ENCODE results near the gene SNAPC4.
"Not testable (repeated sequence)": the region's sequence is repeated elsewhere in the genome, so short reads cannot be mapped to it uniquely, and the experiment has no call there.

SNAPC4 gene

GRCh38 chr9:136405904-136406303 is 5.9 kb upstream of the SNAPC4 start:
- not testable (repeated sequence) for DNase-seq

- no peak for DNase-seq
These were observed 5.5 kb upstream of the SNAPC4 start for GRCh38 chr9:136405481-136405880.

GRCh38 chr9:136404801-136405136 is 4.8 kb upstream of the SNAPC4 start:
- DNase-seq = no peak

GRCh38 chr9:136403915-136404800 is 4.2 kb upstream of the SNAPC4 start:
- no peak for DNase-seq

GRCh38 chr9:136403538-136403914 is 3.6 kb upstream of the SNAPC4 start:
- DNase-seq = no peak

GRCh38 chr9:136402067-136402466 is 2.1 kb upstream of the SNAPC4 start:
- DNase-seq = no peak

GRCh38 chr9:136401173-136401922 is 1.4 kb upstream of the SNAPC4 start:
- no peak for DNase-seq

GRCh38 chr9:136399176-136400037 is 563 bp downstream of the SNAPC4 start:
- DNase-seq = no peak

- DNase-seq = no peak
These were observed 1.7 kb downstream of the SNAPC4 start for GRCh38 chr9:136398286-136398685.

GRCh38 chr9:136397643-136398042 is 2.3 kb downstream of the SNAPC4 start:
- DNase-seq = no peak

- DNase-seq = no peak
These were observed 3.8 kb downstream of the SNAPC4 start for GRCh38 chr9:136396219-136396515.

- no peak for DNase-seq
These were observed 4.4 kb downstream of the SNAPC4 start for GRCh38 chr9:136395345-136396218.

- no peak for DNase-seq
These were observed 5.0 kb downstream of the SNAPC4 start for GRCh38 chr9:136395020-136395340.

- no peak for DNase-seq
These were observed 5.5 kb downstream of the SNAPC4 start for GRCh38 chr9:136394312-136395019.

GRCh38 chr9:136393531-136393930 is 6.4 kb downstream of the SNAPC4 start:
- no peak for DNase-seq

GRCh38 chr9:136392538-136393449 is 7.2 kb downstream of the SNAPC4 start:
- no peak for DNase-seq

GRCh38 chr9:136391737-136392537 is 8.0 kb downstream of the SNAPC4 start:
- DNase-seq = no peak

- DNase-seq = no peak
These were observed 10.6 kb downstream of the SNAPC4 start for GRCh38 chr9:136389396-136389795.

- no peak for DNase-seq
These were observed 12.8 kb downstream of the SNAPC4 start for GRCh38 chr9:136387217-136387616.

- no peak for DNase-seq
These were observed 14.0 kb downstream of the SNAPC4 start for GRCh38 chr9:136386018-136386417.

All from NCI-H1092 (cell line).